B cell (primary cell): ENCODE data around the gene MT1G. TPM values are rescaled to one million over a fixed set of nuclear protein-coding genes. Genes with fewer than 3 reads are reported as not detected.

Experiments
- polyA plus RNA-seq: library from polyadenylated mRNA; depleted of rRNA; stranded (reverse); fragments of >200 nt; gene quantifications from 2 replicates; pipeline ENCODE4 v1.2.3, GENCODE V29; 2012
- total RNA-seq, 2 donors: library from RNA; stranded (reverse); fragments of 120-200 nt in 1 of 2; gene quantifications; 1 replicate in 1 of 2; 2 replicates in 1 of 2; pipeline versions ENCODE4 v1.2.3 to v1.2.4, GENCODE V29; 2013 to 2022

Gene MT1G
- total and polyA plus RNA-seq, 2 donors (not counting 1 experiment from before 2014, with no cell fraction given): not detected

Other genes with a start within 250 kb of the MT1G start
- gene AMFR, start 242.5 kb downstream of the MT1G start, total RNA-seq: 225 and 234 TPM in 2 replicates
- gene AMFR, start 242.5 kb downstream of the MT1G start, polyA plus RNA-seq: 118 and 165 TPM in 2 replicates
- gene NUDT21, start 216.7 kb downstream of the MT1G start, total RNA-seq: 85.5 and 89.4 TPM in 2 replicates
- 25.0 and 27.3 TPM in 2 replicates for gene NUDT21, start 216.7 kb downstream of the MT1G start, polyA plus RNA-seq
- 28.7 and 30.9 TPM in 2 replicates for gene OGFOD1, start 216.5 kb downstream of the MT1G start, total RNA-seq
- 6.0 and 8.4 TPM in 2 replicates for gene OGFOD1, start 216.5 kb downstream of the MT1G start, polyA plus RNA-seq
- 63.4 and 69.6 TPM in 2 replicates for gene BBS2, start 148.0 kb downstream of the MT1G start, total RNA-seq
- gene BBS2, start 148.0 kb downstream of the MT1G start, polyA plus RNA-seq: 49.4 and 70.8 TPM in 2 replicates
- gene MT4, start 103.0 kb downstream of the MT1G start, total RNA-seq: not detected in 2 replicates
- not detected in 2 replicates for gene MT4, start 103.0 kb downstream of the MT1G start, polyA plus RNA-seq
- not detected in 2 replicates for gene MT3, start 78.5 kb downstream of the MT1G start, total RNA-seq
- gene MT3, start 78.5 kb downstream of the MT1G start, polyA plus RNA-seq: not detected in 2 replicates
- 6.7 and 14.4 TPM in 2 replicates for gene MT2A, start 59.5 kb downstream of the MT1G start, total RNA-seq
- 1.1 and 3.1 TPM in 2 replicates for gene MT2A, start 59.5 kb downstream of the MT1G start, polyA plus RNA-seq
- not detected in 2 replicates for gene MT1E, start 42.3 kb downstream of the MT1G start, total RNA-seq
- 0.32 and 3.1 TPM in 2 replicates for gene MT1E, start 42.3 kb downstream of the MT1G start, polyA plus RNA-seq
- gene MT1M, start 35.4 kb downstream of the MT1G start, total RNA-seq: not detected in 2 replicates
- not detected in 2 replicates for gene MT1M, start 35.4 kb downstream of the MT1G start, polyA plus RNA-seq
- gene MT1A, start 29.4 kb downstream of the MT1G start, total RNA-seq: not detected in 2 replicates
- not detected in 2 replicates for gene MT1A, start 29.4 kb downstream of the MT1G start, polyA plus RNA-seq
- gene MT1B, start 16.2 kb downstream of the MT1G start, total RNA-seq: not detected in 2 replicates
- gene MT1B, start 16.2 kb downstream of the MT1G start, polyA plus RNA-seq: not detected in 2 replicates
- 4.3 and 7.6 TPM in 2 replicates for gene MT1F, start 10.1 kb downstream of the MT1G start, total RNA-seq
- gene MT1F, start 10.1 kb downstream of the MT1G start, polyA plus RNA-seq: 2.2 and 5.3 TPM in 2 replicates
- not detected in 2 replicates for gene MT1H, start 1.7 kb upstream of the MT1G start, total RNA-seq
- not detected in 2 replicates for gene MT1H, start 1.7 kb upstream of the MT1G start, polyA plus RNA-seq
- 13.0 and 17.2 TPM in 2 replicates for gene MT1X, start 14.4 kb upstream of the MT1G start, total RNA-seq
- gene MT1X, start 14.4 kb upstream of the MT1G start, polyA plus RNA-seq: 8.0 and 9.1 TPM in 2 replicates
- 64.6 and 67.1 TPM in 2 replicates for gene NUP93, start 62.1 kb upstream of the MT1G start, total RNA-seq
- gene NUP93, start 62.1 kb upstream of the MT1G start, polyA plus RNA-seq: 23.6 and 30.4 TPM in 2 replicates
- 4.9 and 5.3 TPM in 2 replicates for gene SLC12A3, start 197.1 kb upstream of the MT1G start, total RNA-seq
- 0.72 and 1.3 TPM in 2 replicates for gene SLC12A3, start 197.1 kb upstream of the MT1G start, polyA plus RNA-seq